Astrocyte (in vitro differentiated cells and primary cell): ENCODE results near the gene GSE1.

Source experiments
- CTCF ChIP-seq: IDR thresholded peaks from 2 replicates; pipeline ENCODE4 v1.5.1; 2011; ENCODE audit warnings: low read depth, mild to moderate bottlenecking, inconsistent platforms, low read length, moderate library complexity; ENCODE audit not compliant: insufficient read depth
- EZH2 ChIP-seq: IDR thresholded peaks from 2 replicates; pipeline ENCODE4 v1.6.1; 2012; ENCODE audit warnings: mild to moderate bottlenecking, low read length, inconsistent platforms; ENCODE audit not compliant: insufficient read depth

- peak; percentile 58 for TF ChIP-seq CTCF
- TF ChIP-seq EZH2: no peak
Observed at GRCh38 chr16:85717393-85718152, 104.5 kb downstream of the GSE1 start.
